Right lobe of liver (tissue), 4 donors: ENCODE measurements around the gene MRTO4.

Experiments
- POLR2A ChIP-seq: fragments of 450-650 bp; IDR thresholded peaks from one replicate; pipeline ENCODE4 v1.6.1; 2017; ENCODE audit warnings: antibody characterized with exemption, mild to moderate bottlenecking
- TF ChIP-seq, protein P1 (sequence below), 4 donors: fragments of 200-600 bp in 3 of 4; fragments of 450-650 bp in 1 of 4; IDR thresholded peaks; one replicate each; pipeline versions ENCODE4 v1.5.1 to v1.8.0; 2016 to 2022; ENCODE audit warnings: antibody characterized with exemption in 4 of 4, mild to moderate bottlenecking in 2 of 4
- donor health status: DM: no; HTN: no; CAD: no.
- donor health status: DM: no; HTN: no; CAD: no.
- donor health status: DM: no; HTN: yes; CAD: no.

- TF ChIP-seq, protein P1, sequence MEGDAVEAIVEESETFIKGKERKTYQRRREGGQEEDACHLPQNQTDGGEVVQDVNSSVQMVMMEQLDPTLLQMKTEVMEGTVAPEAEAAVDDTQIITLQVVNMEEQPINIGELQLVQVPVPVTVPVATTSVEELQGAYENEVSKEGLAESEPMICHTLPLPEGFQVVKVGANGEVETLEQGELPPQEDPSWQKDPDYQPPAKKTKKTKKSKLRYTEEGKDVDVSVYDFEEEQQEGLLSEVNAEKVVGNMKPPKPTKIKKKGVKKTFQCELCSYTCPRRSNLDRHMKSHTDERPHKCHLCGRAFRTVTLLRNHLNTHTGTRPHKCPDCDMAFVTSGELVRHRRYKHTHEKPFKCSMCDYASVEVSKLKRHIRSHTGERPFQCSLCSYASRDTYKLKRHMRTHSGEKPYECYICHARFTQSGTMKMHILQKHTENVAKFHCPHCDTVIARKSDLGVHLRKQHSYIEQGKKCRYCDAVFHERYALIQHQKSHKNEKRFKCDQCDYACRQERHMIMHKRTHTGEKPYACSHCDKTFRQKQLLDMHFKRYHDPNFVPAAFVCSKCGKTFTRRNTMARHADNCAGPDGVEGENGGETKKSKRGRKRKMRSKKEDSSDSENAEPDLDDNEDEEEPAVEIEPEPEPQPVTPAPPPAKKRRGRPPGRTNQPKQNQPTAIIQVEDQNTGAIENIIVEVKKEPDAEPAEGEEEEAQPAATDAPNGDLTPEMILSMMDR (IDR thresholded peaks at IDR 0.05) = no peak
- no peak for TF ChIP-seq POLR2A
These were observed 46.2 kb upstream of the MRTO4 start for GRCh38 chr1:19205403-19205802.
